HG03469 (cell line): ENCODE results near the gene USP12.

ENCODE experiments used
- ATAC-seq: cut with Tn5 transposase; IDR thresholded peaks from one replicate; pipeline ENCODE4 v1.9.1; 2021; ENCODE audit warnings: mild to moderate bottlenecking, moderate library complexity, moderate number of reproducible peaks; ENCODE audit not compliant: unreplicated experiment

Gene USP12

DNA sequence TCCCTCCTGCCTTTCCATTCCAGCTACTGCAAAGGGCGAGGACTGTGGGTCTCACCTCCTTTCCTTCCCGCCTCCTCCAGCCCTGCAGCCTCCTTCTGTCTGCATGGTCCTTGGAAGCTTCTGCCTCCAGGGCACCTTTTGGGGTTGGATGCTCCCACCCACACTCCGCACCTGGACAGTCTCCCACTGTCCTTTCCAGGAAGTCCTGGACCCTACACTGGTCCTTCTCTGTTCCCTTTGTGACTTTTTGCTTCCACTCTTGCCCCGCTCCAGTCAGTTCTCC is 130.8 kb downstream of the USP12 start:
- no peak for ATAC-seq

- ATAC-seq, result no peak
Measured at GRCh38 chr13:27039171-27039701, 132.4 kb downstream of the USP12 start.

GRCh38 chr13:27038323-27038722 is 133.3 kb downstream of the USP12 start:
- ATAC-seq, result no peak

DNA sequence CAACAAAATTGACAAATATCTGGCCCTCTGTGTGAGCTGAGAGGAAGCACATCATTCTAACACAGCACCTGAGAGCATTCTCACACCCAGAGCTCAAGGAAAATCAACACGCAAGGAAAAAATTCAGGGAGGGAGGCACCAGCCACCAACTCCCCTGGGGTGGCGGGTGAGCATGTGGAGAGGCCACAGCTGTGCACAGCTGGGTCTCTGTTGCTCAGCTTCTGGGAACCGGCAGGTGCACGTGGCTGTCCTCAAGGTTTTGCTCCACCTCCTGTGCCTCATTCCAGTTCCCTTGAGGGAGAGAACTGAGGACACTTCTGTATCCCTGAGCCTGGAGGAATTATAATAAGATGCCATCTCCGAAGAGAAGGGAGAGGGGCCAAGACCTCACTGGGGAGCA is 134.0 kb downstream of the USP12 start:
- no peak for ATAC-seq

DNA sequence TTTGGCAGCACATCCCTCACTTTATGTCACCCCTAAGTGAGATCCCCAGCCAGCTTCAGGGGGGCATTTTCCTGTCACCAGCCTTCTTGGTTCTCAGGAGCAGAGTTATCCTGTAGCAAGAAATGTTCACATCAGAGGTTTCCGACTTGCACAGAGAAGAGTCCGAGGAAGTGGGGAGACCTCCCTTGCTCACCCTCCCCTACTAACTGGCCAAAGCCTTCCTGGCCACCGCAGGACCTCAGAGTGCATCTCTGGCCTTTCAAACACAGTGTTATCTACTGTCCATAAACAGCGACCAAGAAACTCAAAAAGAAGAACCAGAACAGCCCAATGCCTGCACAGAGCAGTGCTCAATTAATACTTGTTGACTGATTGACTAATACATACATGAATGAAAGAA is 134.4 kb downstream of the USP12 start:
- no peak for ATAC-seq

- no peak for ATAC-seq
Measured at GRCh38 chr13:27036236-27036981, 135.2 kb downstream of the USP12 start.

- no peak for ATAC-seq
Measured at GRCh38 chr13:27035892-27036235, 135.7 kb downstream of the USP12 start.

GRCh38 chr13:27034678-27035111 is 136.9 kb downstream of the USP12 start:
- no peak for ATAC-seq

GRCh38 chr13:27028683-27029480 is 142.7 kb downstream of the USP12 start:
- no peak for ATAC-seq

- no peak for ATAC-seq
Measured at GRCh38 chr13:27027086-27027667, 144.4 kb downstream of the USP12 start.

DNA sequence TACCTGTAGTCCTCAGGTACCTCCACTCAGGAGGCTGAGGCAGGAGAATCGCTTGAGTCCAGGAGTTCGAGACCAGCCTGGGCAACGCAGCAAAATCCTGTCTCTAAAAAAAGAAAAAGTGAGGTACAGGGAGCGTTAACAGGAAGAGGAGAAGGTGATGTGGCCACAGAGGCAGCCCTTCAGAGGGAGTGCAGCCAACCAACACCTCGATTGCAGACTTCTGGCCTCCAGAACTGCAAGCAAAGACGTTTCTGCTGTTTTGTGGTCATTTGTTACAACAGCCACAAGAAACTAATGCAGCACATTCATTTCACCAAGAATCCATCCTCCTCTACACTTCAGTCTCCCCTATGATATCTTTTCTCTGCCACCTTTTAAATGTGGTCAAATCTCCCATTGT is 145.2 kb downstream of the USP12 start:
- ATAC-seq, result no peak

DNA sequence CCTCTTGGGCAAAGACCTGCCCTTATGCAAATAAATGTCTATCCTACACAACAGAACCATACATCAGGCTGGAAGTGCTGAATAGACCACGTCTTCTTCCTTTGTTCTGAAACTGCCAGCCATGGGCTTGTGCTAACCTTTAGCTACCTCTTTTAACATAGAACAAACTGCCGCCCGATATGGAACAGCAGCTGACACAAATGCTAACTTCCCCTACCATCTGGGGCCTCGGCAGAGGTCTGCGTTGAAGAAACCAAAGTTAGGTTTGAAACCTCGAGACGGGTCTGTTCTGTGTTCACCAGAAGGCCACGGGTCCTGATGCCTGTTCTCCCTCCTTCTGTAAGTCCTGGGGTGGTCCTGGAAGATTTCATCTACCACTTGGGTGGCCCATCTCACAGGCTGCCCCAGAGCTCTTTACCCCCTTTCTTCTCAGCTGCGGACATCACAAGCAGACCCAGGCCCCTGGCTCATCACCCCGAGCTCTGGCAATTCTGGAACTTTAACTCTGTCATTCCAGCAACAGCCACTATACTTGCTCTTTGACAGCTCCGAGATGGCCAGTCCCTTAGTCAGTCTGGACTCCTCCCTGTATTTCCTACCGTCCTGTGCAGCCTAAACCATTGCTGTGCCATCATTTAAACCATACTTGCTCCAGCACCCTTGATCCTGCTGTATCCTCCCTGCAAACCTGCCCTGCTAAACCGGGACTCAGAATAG is 146.7 kb downstream of the USP12 start:
- ATAC-seq, result no peak

DNA sequence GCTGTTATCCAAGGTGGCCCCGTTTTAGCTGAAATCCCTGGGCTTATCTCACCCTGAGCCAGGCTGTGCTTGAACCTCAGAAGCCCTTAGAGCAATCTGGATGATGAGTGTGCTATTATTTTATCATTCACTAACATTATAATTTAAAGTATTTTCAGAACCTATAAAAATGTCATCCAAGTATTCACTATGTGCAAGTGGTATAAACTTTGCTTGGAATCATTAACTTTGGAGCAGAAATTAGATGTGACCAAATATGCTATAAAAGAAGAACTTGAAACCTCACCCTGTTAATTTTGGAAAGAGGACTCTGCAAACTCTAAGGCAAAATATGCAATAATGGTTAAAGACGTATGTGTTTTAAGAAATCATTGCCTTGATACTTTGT is 147.5 kb downstream of the USP12 start:
- no peak for ATAC-seq

DNA sequence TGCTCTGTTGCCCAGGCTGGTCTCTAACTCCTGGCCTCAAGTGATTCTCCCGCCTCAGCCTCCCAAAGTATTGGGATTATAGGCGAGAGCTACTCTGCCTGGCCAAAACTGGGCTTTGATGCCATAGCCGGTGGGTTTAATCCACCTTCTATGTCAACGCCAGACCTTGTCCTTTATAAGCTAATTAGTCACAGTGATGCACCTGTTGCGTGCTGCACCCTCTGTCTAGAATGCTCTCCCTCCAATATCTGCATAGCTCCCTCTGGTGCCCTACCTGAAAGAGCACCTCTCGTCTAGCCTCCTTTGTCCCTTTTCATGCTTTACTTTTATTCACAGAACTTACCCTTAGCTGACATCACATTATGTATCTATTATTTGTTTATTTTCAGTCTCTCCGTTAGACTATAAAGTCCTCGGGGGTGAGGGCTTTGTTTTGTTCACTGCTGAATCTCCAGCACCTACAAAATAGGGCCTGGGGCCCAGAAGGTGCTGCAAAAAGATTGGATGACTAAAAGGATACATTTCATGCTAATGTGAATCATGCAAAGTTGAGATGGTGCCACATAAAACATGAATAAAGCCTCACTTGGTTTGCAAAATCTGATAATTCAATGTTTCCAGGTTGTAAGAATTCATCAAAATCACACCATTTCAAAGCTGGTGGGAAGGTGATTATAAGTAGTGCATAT is 148.1 kb downstream of the USP12 start:
- ATAC-seq, result no peak

DNA sequence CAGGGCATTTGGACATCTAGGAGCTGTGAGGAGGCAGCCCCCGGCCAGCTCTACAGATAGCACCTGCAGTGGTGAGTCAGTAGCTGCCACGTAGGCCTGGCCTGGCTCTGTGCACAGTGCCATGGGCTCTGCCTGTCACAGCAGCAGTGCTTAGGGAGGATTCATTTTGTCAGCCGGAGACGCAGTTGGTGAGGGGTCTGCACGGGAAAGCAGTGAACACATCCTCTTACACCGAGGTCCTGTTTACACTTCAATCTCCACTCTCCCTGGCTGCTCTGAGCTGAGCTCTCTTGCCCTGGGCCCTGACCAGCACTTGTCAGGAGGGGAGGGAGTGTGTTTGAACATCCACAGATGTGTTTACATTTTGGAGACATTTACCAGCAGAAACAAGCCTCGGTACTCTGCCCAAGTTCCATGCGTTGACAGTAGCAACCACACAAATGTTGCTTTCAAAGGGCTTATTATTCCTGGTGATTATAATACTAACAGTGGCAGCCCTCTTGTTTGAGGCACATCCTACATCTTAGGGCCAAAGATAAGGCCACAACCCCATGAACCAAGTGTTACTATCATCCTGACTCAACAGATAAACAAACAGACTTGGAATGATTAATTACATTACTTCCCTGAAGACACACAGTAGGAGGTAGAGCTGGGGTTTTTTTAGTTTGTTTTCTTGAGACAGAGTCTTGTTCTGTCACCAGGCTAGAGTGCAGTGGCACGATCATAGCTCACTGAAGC is 148.9 kb downstream of the USP12 start:
- no peak for ATAC-seq

DNA sequence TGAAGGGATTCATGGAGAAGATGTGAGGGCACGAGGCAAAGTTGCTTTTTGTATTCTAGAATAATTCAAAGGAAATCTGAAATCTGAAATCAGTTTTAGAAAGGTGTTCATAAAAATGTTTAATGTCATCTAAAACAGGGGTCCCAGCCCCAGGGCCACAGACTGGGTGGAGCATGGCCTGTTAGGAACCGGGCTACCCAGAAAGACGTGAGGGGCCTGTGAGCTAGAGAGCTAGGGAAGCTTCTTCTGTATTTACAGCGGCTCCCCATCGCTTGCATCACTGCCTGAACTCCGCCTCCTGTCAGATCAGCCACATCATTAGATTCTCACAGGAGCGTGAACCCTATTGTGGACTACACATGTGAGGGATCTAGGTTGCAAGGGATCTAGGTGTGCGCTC is 151.2 kb downstream of the USP12 start:
- ATAC-seq, result no peak

- no peak for ATAC-seq
Measured at GRCh38 chr13:27018882-27019281, 152.7 kb downstream of the USP12 start.

- ATAC-seq, result no peak
Measured at GRCh38 chr13:27018344-27018861, 153.2 kb downstream of the USP12 start.

DNA sequence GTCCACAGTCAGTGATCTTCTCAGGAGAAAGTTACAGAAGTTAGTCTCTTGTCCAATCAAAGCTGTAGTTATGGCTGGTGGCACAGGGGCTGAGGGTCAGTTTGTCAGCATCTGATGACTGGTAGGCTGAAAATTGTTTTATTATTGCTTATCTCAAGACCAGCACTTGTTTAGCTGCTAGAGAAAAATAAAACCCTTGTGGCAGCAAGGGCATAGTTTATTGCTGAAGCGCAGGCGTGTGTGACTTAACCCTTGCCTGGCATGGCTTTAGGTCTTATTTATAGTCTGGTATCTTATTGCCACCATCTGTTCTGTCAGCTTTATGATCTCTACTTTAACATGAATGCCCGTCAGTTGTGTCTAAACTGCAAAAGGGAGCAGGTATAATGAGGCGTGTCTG is 154.7 kb downstream of the USP12 start:
- ATAC-seq, result no peak
